Endodermal cell (in vitro differentiated cells): Measurements from ENCODE around the gene CREBL2. TPM values are rescaled to one million over a fixed set of nuclear protein-coding genes. Genes with fewer than 3 reads are reported as not detected.
"Not testable (repeated sequence)": the region's sequence is repeated elsewhere in the genome, so short reads cannot be mapped to it uniquely, and the experiment has no call there.

Experiments used
- DNase-seq: peaks from one replicate; pipeline ENCODE4 v3.0.0-alpha.2; 2017
- H3K27ac ChIP-seq: 2 replicates; pipeline ENCODE4 v1.5.1; 2013; ENCODE audit warnings: mild to moderate bottlenecking, low read depth, low read length, moderate library complexity
- H3K27me3 ChIP-seq: 2 replicates; pipeline ENCODE4 v1.6.1; 2013; ENCODE audit warnings: mild to moderate bottlenecking, low read length, moderate library complexity; ENCODE audit not compliant: insufficient read depth, control insufficient read depth, poor library complexity, severe bottlenecking
- H3K36me3 ChIP-seq: 2 replicates; pipeline ENCODE4 v1.7.0; 2013; ENCODE audit warnings: mild to moderate bottlenecking, low read length, moderate library complexity; ENCODE audit not compliant: control insufficient read depth, insufficient read depth
- H3K4me1 ChIP-seq: one replicate; pipeline ENCODE4 v1.7.0; 2013; ENCODE audit warnings: low read length; ENCODE audit not compliant: control insufficient read depth, insufficient read depth
- H3K4me3 ChIP-seq: 2 replicates; pipeline ENCODE4 v1.5.1; 2013; ENCODE audit warnings: mild to moderate bottlenecking, low read length, moderate library complexity
- H3K9ac ChIP-seq: 2 replicates; pipeline ENCODE4 v1.6.1; 2013; ENCODE audit warnings: mild to moderate bottlenecking, low read length, moderate library complexity; ENCODE audit not compliant: poor library complexity, severe bottlenecking; ENCODE audit errors: extremely low read depth
- H3K9me3 ChIP-seq: 2 replicates; pipeline ENCODE4 v1.6.1; 2013; ENCODE audit warnings: mild to moderate bottlenecking, low read length, moderate library complexity; ENCODE audit not compliant: control insufficient read depth
- H3K27ac Mint-ChIP-seq: 2 replicates; pipeline ENCODE4 v1.8.0; 2020; ENCODE audit warnings: mixed read lengths
- H3K27me3 Mint-ChIP-seq: 2 replicates; pipeline ENCODE4 v1.8.0; 2021; ENCODE audit warnings: mild to moderate bottlenecking, mixed read lengths; ENCODE audit not compliant: insufficient read depth
- H3K36me3 Mint-ChIP-seq: 2 replicates; pipeline ENCODE4 v1.8.0; 2020; ENCODE audit warnings: low read depth, mixed read lengths
- H3K4me1 Mint-ChIP-seq: 2 replicates; pipeline ENCODE4 v1.8.0; 2020; ENCODE audit warnings: mixed read lengths
- H3K4me3 Mint-ChIP-seq: 2 replicates; pipeline ENCODE4 v1.8.0; 2020; ENCODE audit warnings: mild to moderate bottlenecking, moderate library complexity, mixed read lengths
- H3K9me3 Mint-ChIP-seq: 2 replicates; pipeline ENCODE4 v1.8.0; 2020; ENCODE audit warnings: mild to moderate bottlenecking, mixed read lengths
- CTCF ChIP-seq: fragments of 200-600 bp; sonication (generic); conservative IDR thresholded peaks from 2 replicates; pipeline ENCODE4 v1.5.0; 2021; ENCODE audit warnings: antibody characterized with exemption, mild to moderate bottlenecking
- whole genome bisulfite sequencing, 2 experiments: methylation state at CpG; one replicate each; pipeline versions ENCODE4 v1.1.5 to v1.1.7; 2013; ENCODE audit warnings: missing lambda C conversion rate in 2 of 2, mixed read lengths in 1 of 2; ENCODE audit not compliant: insufficient coverage in 1 of 2, insufficient read length in 1 of 2; 5-methylcytosine and 5-hydroxymethylcytosine counted together
- total RNA-seq, 2 donors: library from RNA; stranded (reverse); fragmentation: NEBNext Ultra II Directional in 1 of 2; extraction: Animal tissue kit (Norgen Biotek cat#: 25700) in 1 of 2; gene quantifications; 2 replicates in 1 of 2; 3 replicates in 1 of 2; pipeline ENCODE4 v1.2.1, GENCODE V29; 2021

The CREBL2 gene
- total RNA-seq, 2 donors from 2014 or later = 27.2 to 46.9 TPM

- Mint-ChIP-seq H3K36me3 (no peaks in the 10 kb centered on the region), H3K27ac (no peak overlapping the region), H3K9me3 (no peaks in the 10 kb centered on the region), H3K4me3 (no peak overlapping the region), H3K27me3 (peaks cover 2% of the 10 kb centered on the region), H3K4me1 (no peaks in the 10 kb centered on the region)
- no peaks in the 10 kb centered on the region for H3K27me3 ChIP-seq
- no peak overlapping the region for H3K9ac ChIP-seq
- no peak for DNase-seq
- no peak overlapping the region for H3K27ac ChIP-seq
- 96 to 100% methylated on average over 1 to 3 of the region's 3 CpGs for WGBS, 2 experiments
- no peak for TF ChIP-seq CTCF
- H3K36me3 ChIP-seq = no peaks in the 10 kb centered on the region
- H3K9me3 ChIP-seq = no peaks in the 10 kb centered on the region
- no peaks in the 10 kb centered on the region for H3K4me1 ChIP-seq
- no peak overlapping the region for H3K4me3 ChIP-seq
Observed at GRCh38 chr12:12572659-12573058, 39.0 kb upstream of the CREBL2 start.

GRCh38 chr12:12577786-12578185 lies 33.9 kb upstream of the CREBL2 start:
- Histone ChIP-seq H3K9me3 (no peaks in the 10 kb centered on the region), H3K4me3 (no peak overlapping the region)
- no peak overlapping the region for H3K4me3 Mint-ChIP-seq

DNA sequence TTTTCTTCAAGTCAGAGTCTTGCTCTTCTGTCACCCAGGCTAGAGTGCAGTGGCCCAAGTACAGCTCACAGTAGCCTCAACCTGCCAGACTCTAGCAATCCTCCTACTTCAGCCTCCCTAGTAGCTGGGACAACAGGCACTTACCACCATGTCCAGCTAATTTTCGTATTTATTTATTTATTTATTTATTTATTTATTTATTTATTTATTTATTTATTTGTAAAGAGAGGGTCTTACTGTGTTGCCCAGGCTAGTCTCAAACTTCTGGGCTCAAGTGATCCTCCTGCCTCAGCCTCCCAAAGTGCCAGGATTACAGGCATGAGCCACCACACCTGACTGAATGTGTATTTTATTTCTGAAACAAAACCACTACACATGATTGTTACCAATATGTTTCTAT lies 31.0 kb upstream of the CREBL2 start:
- WGBS, 2 experiments = no CpG with 5 or more reads among the region's 1 CpG
- H3K27me3 ChIP-seq, H3K27me3 Mint-ChIP-seq, H3K9ac ChIP-seq, H3K4me1 ChIP-seq, H3K9me3 ChIP-seq, DNase-seq, H3K27ac Mint-ChIP-seq, H3K36me3 ChIP-seq, H3K4me1 Mint-ChIP-seq, H3K4me3 Mint-ChIP-seq, H3K36me3 Mint-ChIP-seq, H3K27ac ChIP-seq, H3K9me3 Mint-ChIP-seq, H3K4me3 ChIP-seq: not testable (repeated sequence)

More at GRCh38 chr12:12577786-12578185, 33.9 kb upstream of the CREBL2 start:
- no peaks in the 10 kb centered on the region for H3K36me3 Mint-ChIP-seq
- no peaks in the 10 kb centered on the region for H3K36me3 ChIP-seq
- H3K4me1 ChIP-seq = no peaks in the 10 kb centered on the region
- TF ChIP-seq CTCF = no peak
- H3K27ac Mint-ChIP-seq = no peak overlapping the region
- H3K9me3 Mint-ChIP-seq = no peaks in the 10 kb centered on the region
- no peaks in the 10 kb centered on the region for H3K27me3 ChIP-seq
- H3K27me3 Mint-ChIP-seq = no peaks in the 10 kb centered on the region
- H3K27ac ChIP-seq = no peak overlapping the region
- no peaks in the 10 kb centered on the region for H3K4me1 Mint-ChIP-seq
- H3K9ac ChIP-seq = no peak overlapping the region
- WGBS, 2 experiments = 94 to 97% methylated on average over 2 of the region's 3 CpGs
- DNase-seq = no peak

DNA sequence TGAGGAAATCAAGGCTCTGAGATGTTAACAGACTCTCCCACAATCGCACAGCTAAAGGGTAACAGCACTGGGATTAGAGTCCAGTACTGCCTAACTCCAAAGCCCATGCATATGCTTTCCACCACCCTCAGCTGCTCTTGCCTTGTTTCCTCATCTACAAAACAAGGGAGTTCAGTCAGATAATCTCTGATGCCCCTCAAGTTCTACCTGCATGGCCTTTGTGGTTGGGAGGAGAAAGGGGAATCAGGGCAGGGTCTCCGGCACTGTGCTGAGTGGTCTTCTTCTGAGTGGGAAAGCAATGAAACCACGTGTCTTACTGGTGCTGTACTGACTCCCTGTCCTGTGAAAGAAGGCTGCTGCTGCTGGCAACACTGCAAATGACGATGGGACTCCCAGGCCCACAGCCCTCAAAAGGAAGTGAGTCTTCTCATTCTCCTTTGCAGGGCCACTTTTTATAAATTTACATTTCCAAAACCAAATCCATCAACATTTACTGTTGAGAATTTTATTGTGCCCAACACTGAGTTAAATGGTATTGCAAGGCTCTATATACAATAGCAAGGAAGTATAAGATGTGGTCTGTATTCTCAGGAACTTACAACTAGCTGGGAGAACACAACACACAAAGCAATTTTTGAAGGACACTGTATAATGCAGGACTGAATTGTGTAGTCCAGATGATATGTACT lies 29.3 kb upstream of the CREBL2 start:
- Mint-ChIP-seq H3K9me3 (no peaks in the 10 kb centered on the region), H3K4me3 (no peak overlapping the region), H3K27ac (no peak overlapping the region), H3K4me1 (peaks cover 8% of the 10 kb centered on the region), H3K27me3 (no peaks in the 10 kb centered on the region), H3K36me3 (no peaks in the 10 kb centered on the region)
- 88 to 93% methylated on average over 4 of the region's 4 CpGs for WGBS, 2 experiments
- Histone ChIP-seq H3K4me3 (no peak overlapping the region), H3K9me3 (no peaks in the 10 kb centered on the region), H3K27ac (no peak overlapping the region), H3K9ac (no peak overlapping the region), H3K36me3 (no peaks in the 10 kb centered on the region), H3K27me3 (no peaks in the 10 kb centered on the region), H3K4me1 (no peaks in the 10 kb centered on the region)
- DNase-seq = no peak
- TF ChIP-seq CTCF = no peak
